HG02623 (cell line): Measurements from ENCODE around the gene NR2F1-AS1.
"Not testable (repeated sequence)": the region's sequence is repeated elsewhere in the genome, so short reads cannot be mapped to it uniquely, and the experiment has no call there.

Source experiments
- ATAC-seq: cut with Tn5 transposase; IDR thresholded peaks from one replicate; pipeline ENCODE4 v1.9.1; 2021; ENCODE audit warnings: moderate library complexity; ENCODE audit not compliant: unreplicated experiment

Gene NR2F1-AS1

GRCh38 chr5:93401634-93402213 lies 179.3 kb downstream of the NR2F1-AS1 start:
- no peak for ATAC-seq

GRCh38 chr5:93399675-93400074 lies 181.3 kb downstream of the NR2F1-AS1 start:
- ATAC-seq: no peak

DNA sequence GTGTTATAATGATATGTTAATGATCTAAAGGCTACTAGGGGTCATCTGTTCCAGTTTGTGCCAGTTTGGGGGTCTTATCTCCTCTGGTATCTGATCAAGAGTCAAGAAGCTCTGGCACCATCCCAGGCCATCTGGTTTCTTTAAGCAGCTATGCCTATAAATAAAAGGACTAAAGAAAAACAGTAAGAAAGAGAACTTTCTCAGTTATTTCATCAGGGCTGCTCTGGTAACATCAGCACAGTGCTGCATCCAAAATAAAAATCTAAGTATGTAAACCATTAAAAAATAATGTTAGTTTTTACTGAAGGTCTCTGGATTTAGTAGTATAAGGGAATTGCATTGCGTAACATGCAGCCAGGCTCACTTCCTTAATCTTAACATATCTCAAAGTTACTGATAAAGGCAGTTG lies 185.0 kb downstream of the NR2F1-AS1 start:
- ATAC-seq: no peak

DNA sequence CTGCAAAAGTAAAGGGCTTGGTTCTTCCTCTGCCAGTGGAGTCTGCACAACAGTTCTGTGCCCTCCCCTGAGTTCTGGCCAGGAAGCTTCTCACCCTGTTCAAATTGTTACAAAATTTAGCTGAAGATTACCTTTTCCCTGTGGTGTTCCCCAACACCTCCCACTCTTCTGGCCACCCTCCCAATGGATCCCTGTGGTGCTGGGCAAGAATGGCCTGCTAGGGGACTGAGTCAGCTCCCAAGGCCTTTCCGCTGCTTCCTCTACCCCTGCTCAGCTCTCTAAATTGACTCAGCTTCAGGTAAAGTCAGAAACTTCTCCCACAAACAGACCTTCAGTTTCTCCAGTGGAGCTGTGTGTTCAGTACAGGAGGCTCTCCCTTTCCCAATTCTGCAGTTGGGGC lies 186.0 kb downstream of the NR2F1-AS1 start:
- ATAC-seq: no peak

GRCh38 chr5:93394301-93394700 lies 186.7 kb downstream of the NR2F1-AS1 start:
- ATAC-seq: no peak

DNA sequence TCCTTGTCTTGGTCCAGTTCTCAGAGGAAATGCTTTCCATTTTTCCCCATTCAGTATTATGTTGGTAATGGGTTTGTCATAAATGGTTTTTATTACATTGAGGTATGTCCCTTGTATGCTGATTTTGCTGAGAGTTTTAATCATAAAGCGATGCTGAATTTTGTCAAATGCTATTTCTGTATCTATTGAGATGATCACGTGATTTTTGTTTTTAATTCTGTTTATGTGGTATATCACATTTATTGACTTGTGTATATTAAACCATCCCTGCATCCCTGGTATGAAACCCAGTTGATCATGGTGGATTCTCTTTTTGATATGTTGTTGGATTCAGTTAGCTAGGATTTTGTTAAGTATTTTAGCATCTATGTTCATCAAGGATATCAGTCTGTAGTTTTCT lies 189.8 kb downstream of the NR2F1-AS1 start:
- ATAC-seq: not testable (repeated sequence)

- ATAC-seq: no peak
Observed at GRCh38 chr5:93385655-93386054, 195.4 kb downstream of the NR2F1-AS1 start.

DNA sequence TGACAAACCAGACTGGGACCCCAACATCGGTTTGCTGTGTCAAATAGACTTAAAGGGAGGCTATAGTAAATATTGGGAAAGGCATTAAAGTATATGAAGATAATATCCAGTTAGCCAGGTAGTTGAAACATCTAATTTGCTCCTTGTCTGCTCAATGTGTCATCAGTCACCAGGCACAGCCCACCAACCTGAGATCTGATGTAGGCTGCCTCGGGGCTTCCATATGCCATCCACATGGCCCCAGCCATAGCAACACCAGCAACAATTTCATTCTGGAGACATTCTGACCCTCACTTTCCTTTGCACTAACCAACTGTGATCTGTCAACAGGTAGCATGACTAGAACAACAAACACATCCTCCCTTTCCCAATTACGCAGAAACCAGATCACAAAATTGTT lies 196.0 kb downstream of the NR2F1-AS1 start:
- no peak for ATAC-seq

DNA sequence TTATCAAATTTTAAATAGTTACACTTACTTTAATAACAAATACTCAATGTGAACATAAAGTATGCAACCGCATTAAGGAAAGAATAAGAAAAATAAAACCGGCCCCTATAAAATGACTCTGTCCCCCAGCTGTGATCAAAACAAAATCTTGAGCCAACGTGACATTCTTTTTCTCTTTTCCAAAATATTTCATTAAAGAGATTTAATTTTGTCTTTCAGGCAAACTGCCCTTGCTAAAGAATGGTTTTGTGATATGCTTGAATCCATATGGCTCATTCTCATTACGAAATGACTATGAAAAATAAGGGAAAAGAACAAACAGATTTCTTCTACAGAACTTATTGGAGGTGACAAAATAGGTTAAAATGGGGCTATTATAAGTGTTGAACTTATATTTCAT lies 197.0 kb downstream of the NR2F1-AS1 start:
- ATAC-seq: no peak

- ATAC-seq: no peak
Observed at GRCh38 chr5:93382188-93382825, 198.7 kb downstream of the NR2F1-AS1 start.

DNA sequence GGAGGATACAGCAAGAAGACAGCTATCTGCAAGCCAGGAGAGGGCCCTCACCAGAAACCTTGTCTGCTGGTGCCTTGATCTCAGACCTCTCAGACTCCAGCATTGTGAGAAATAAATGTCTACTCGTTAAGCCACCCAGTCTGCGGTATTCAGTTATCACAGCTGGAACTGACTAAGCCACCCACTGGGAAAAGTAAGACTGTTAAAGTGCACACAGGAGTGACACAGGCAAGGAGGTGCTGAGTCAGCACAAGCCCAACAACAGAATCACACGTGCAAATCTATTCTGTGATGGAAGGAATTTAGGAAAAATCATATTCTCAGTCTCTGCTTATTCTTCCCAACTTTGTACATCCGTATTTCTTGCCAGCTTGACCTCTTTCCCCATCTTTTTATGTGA lies 200.0 kb downstream of the NR2F1-AS1 start:
- no peak for ATAC-seq

GRCh38 chr5:93378073-93378472 lies 202.9 kb downstream of the NR2F1-AS1 start:
- ATAC-seq: no peak

DNA sequence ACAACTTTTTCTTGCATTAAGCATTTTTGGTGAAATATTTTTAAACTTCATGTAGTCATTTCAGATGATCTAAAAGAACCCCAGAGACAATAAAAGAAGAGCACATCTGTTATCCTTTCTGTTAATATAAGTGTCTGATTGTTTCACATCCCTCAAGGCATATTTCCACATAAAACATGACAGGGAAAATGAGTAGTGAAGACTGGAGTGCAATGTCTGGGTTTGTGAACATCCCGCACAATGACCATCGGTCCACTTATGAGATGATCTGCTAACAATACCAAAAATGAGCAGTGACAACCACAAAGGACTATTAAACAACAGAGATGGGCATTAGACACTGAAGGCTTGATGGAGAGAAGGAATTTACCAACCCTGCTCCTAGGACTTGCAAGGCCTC lies 209.1 kb downstream of the NR2F1-AS1 start:
- no peak for ATAC-seq

GRCh38 chr5:93364378-93364777 lies 216.6 kb downstream of the NR2F1-AS1 start:
- no peak for ATAC-seq

DNA sequence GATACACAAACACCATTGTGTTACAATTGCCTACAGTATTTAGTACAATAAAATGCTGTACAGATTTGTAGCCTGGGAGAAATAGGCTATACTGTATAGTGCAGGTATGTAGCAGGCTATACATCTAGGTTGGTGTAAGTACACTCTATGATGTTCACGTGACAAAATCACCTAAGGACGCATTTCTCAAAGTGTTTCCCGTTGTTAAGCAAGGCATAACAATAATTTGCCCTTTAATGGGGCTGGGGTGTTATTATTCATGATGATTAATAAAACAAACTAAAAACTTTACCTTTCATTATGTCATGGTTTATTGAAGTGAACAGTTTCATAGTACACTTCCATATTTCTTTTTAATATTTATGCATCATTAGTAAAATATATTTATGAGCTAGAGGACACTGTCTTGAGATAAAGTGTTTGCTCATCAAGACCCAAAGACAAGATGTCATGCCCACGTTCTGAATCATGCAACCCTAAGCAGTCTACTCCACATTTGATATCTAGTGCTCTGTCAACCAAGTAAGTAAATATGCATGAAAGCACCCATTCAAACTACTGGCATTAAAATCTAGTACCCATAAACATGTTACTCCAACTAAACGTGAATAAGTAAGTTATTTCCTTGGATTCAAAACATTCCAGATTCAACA lies 220.5 kb downstream of the NR2F1-AS1 start:
- no peak for ATAC-seq

GRCh38 chr5:93359960-93360305 lies 221.1 kb downstream of the NR2F1-AS1 start:
- ATAC-seq: no peak
